Transverse colon (tissue), 4 donors: ENCODE measurements around the gene SLC13A3. TPM values are rescaled to one million over a fixed set of nuclear protein-coding genes. Genes with fewer than 3 reads are reported as not detected.

Source experiments
- DNase-seq: peaks from one replicate; pipeline ENCODE4 v3.0.0-alpha.2; 2019
- H3K27ac ChIP-seq, 4 donors: fragments of 200-600 bp; sonication (generic); 2 replicates each; pipeline ENCODE4 v1.5.1; 2016 to 2018; ENCODE audit warnings: inconsistent platforms in 4 of 4
- H3K27me3 ChIP-seq: fragments of 200-600 bp; sonication (generic); 2 replicates; pipeline ENCODE4 v1.5.1; 2017; ENCODE audit warnings: inconsistent platforms
- H3K36me3 ChIP-seq, 4 donors: fragments of 200-600 bp; sonication (generic); 2 replicates each; pipeline ENCODE4 v1.5.1; 2017 to 2019; ENCODE audit warnings: inconsistent platforms in 4 of 4
- H3K4me1 ChIP-seq, 4 donors: fragments of 200-600 bp; sonication (generic); 2 replicates each; pipeline ENCODE4 v1.5.1; 2017 to 2020; ENCODE audit warnings: inconsistent platforms in 4 of 4
- H3K4me3 ChIP-seq, 4 donors: fragments of 200-600 bp; sonication (generic); 1 replicate in 1 of 4; 2 replicates in 3 of 4; pipeline versions ENCODE4 v1.5.1 to v1.6.1; 2017 to 2019; ENCODE audit warnings: inconsistent platforms in 4 of 4
- H3K9me3 ChIP-seq, 2 donors: fragments of 200-600 bp; sonication (generic); 2 replicates each; pipeline ENCODE4 v1.5.1; 2017 to 2019; ENCODE audit warnings: inconsistent platforms in 2 of 2
- EP300 ChIP-seq: sonication (generic); formaldehyde crosslinking; IDR thresholded peaks from one replicate; pipeline ENCODE4 v1.6.1; 2017; ENCODE audit warnings: antibody characterized with exemption, low read depth
- POLR2A ChIP-seq: fragments of 450-650 bp; IDR thresholded peaks from one replicate; pipeline ENCODE4 v1.6.1; 2016; ENCODE audit warnings: antibody characterized with exemption, mild to moderate bottlenecking, moderate library complexity
- POLR2AphosphoS5 ChIP-seq, 3 donors: sonication (generic); formaldehyde crosslinking; IDR thresholded peaks; one replicate each; pipeline ENCODE4 v1.6.1; 2016; ENCODE audit warnings: antibody characterized with exemption in 3 of 3
- WGBS, 2 donors: methylation state at CpG; one replicate each; pipeline ENCODE4 v1.1.5; 2018; ENCODE audit warnings: low coverage in 1 of 2; 5-methylcytosine and 5-hydroxymethylcytosine counted together
- in situ Hi-C, 4 donors: fragments of 200-750 bp; cut with MboI; loops; one replicate each; pipeline versions ENCODE4 v1.15.0 to v1.15.1; 2017; ENCODE audit warnings: low sequenced_read_pairs in 3 of 4, low pct_ligation_motif_present in 1 of 4, low pct_unique_long_range_greater_than_20kb in 1 of 4
- intact Hi-C: fragments of 100-400 bp; cut with DNase I; formaldehyde crosslinking; loops from one replicate; pipeline ENCODE4 v1.15.1; 2023; ENCODE audit warnings: low total_unique reads
- total RNA-seq, 4 donors: library from RNA; depleted of rRNA; stranded (reverse); fragments of >200 nt; gene quantifications; one replicate each; pipeline ENCODE4 v1.1.0, GENCODE V29; 2016
- TF ChIP-seq, protein P1 (sequence below), 5 experiments: fragments of 200-600 bp in 3 of 5; fragments of 450-650 bp in 2 of 5; sonication (generic) in 3 of 5; IDR thresholded peaks; 1 replicate in 2 of 5; 2 replicates in 3 of 5; pipeline ENCODE4 v1.5.1; 2016 to 2017; ENCODE audit warnings: antibody characterized with exemption in 5 of 5, inconsistent platforms in 3 of 5, mild to moderate bottlenecking in 2 of 5, moderate library complexity in 1 of 5

The SLC13A3 gene
- total RNA-seq, 4 donors from 2014 or later, result 0.14 to 0.48 TPM; not detected in 2

DNA sequence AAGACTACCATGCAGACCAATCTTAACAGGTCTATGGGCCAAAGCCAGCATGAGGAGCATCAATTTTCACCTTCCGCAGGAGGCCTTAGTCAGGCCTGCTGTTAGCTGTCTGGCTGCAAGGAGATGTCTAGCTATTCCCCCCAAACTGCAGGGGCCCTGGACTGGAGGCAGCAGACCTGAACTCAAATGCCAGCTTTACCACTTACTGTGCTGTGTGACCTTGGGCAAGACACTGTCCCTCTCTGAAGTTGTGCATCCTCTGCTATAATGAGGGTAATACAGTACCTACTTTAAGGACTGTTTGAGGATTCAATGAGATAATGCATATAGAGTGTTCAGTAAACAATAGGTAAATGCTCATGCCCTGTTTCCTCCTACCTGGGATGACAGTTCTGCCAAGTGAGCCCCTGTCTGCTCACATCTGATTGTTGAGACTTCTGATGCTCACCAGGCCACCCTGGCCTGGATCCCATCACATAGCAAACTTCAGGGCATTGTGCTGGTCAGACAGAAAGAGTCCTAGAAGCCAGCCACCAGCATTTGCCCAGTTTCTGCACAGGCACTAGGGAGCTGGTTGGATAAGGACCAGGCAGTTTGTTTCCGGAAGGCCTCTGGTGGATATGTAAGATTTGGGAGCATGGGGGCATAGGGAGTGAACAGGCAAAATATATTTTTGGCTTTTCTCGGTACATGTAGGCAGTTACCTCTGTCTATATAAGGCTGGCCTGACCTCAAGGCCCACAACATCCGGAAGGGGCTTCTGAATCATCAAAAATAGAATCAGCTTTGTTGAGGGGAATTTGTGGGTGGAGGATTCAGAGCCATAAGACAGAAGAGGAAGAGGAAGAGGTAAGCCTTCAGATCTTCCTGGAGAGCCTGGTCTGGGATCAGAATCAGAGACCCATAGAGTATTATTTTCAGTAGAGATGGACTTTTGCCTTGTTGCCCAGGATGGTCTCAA lies 98.5 kb downstream of the SLC13A3 start:
- Histone ChIP-seq H3K4me3 (no peak overlapping the region), H3K4me1 (peaks cover 0 to 7% (median 0%) of the 10 kb centered on the region in 4 donors), H3K27ac (no peak overlapping the region), H3K27me3 (no peaks in the 10 kb centered on the region), H3K9me3 (no peaks in the 10 kb centered on the region), H3K36me3 (no peaks in the 10 kb centered on the region)
- no peak for DNase-seq
- intact Hi-C loops (no loop called here), in situ Hi-C loops (no loop called here)
- WGBS, 2 donors, result 66% methylated on average over 4 of the region's 4 CpGs; no CpG with 5 or more reads in 1 of the 2 donors
- TF ChIP-seq EP300, result no peak
- TF ChIP-seq POLR2A, result no peak
- TF ChIP-seq POLR2AphosphoS5 (IDR thresholded peaks at IDR 0.05), result no peak
- TF ChIP-seq, protein P1, sequence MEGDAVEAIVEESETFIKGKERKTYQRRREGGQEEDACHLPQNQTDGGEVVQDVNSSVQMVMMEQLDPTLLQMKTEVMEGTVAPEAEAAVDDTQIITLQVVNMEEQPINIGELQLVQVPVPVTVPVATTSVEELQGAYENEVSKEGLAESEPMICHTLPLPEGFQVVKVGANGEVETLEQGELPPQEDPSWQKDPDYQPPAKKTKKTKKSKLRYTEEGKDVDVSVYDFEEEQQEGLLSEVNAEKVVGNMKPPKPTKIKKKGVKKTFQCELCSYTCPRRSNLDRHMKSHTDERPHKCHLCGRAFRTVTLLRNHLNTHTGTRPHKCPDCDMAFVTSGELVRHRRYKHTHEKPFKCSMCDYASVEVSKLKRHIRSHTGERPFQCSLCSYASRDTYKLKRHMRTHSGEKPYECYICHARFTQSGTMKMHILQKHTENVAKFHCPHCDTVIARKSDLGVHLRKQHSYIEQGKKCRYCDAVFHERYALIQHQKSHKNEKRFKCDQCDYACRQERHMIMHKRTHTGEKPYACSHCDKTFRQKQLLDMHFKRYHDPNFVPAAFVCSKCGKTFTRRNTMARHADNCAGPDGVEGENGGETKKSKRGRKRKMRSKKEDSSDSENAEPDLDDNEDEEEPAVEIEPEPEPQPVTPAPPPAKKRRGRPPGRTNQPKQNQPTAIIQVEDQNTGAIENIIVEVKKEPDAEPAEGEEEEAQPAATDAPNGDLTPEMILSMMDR (IDR thresholded peaks at IDR 0.05), result no peak

DNA sequence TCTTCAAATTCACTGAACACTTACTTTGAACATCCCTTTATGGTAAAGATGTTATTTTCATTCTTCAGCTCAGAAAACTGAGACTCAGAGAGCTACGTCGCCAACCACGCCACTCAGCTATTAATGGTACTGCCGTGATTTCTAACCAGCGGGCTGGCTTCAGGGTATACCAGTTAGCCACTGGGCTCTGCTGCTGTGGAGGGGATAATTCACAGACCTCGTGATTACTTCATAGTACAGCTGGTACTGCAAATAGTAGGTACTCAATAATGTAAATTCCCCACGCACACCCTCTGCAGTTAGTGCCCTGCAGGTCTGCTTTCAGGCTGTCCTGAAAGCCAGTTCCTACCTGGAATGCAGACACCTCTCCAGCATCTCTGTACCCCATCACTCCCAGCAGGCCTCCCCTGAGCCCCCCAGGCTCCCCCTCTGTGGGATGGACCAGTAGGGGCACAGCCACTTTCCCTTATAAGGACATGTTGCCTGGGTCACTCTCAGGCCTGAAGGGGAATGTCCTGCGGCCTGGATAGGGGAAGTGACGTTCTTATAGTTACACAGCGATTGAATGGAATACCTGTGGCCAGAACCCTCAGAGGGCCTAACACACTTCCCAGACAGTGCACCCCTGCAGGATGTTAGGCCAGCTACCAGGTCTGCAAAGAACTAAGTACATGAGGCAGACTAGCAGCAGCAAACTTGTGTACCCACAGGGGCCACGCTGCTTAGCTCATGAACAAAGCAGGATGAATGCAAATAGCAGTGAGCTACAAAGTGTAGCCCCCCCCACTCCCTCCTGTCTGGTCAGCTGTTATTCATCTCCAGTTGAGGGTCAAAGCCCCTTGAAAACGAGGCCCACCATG lies 99.5 kb downstream of the SLC13A3 start:
- no peaks in the 10 kb centered on the region for H3K36me3 ChIP-seq
- in situ Hi-C loops (no loop called here), intact Hi-C loops (no loop called here)
- no peak overlapping the region for H3K27ac ChIP-seq
- peaks cover 0 to 7% (median 0%) of the 10 kb centered on the region in 4 donors for H3K4me1 ChIP-seq
- no peaks in the 10 kb centered on the region for H3K27me3 ChIP-seq
- 66 to 87% methylated on average over 4 to 12 of the region's 12 CpGs for WGBS, 2 donors
- no peak overlapping the region for H3K4me3 ChIP-seq
- no peak for TF ChIP-seq POLR2A
- TF ChIP-seq, protein P1 (IDR thresholded peaks at IDR 0.05), result no peak
- no peak for TF ChIP-seq POLR2AphosphoS5 (IDR thresholded peaks at IDR 0.05)
- TF ChIP-seq EP300, result no peak
- no peaks in the 10 kb centered on the region for H3K9me3 ChIP-seq
- DNase-seq, result no peak

DNA sequence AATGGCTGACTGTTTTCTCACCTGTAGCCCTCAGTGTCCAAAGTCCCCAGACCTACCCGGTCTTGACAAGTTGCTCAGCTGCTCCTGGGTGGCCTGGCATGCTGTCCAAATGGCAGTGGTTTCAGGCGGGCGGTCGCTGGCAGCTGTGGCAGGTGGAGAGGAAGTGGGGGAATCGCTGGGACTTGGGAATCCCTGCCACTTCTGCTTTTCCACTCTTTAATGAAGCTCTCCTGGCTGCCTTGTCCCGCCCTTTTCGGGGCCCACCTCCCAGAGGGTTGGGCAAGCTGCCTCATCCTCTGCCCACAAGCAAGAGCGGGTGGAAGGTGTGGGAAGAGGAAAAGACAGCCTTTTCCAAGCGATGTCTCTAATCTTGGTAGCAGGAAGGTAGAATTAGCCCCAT lies 100.8 kb downstream of the SLC13A3 start, which contains the start of gene OCSTAMP:
Gene OCSTAMP (minus strand): TSS at position 194 of the 400 bp plus-strand sequence. CDS start 94 bp downstream, at position 100.
- TF ChIP-seq POLR2AphosphoS5 (IDR thresholded peaks at IDR 0.05), result no peak
- TF ChIP-seq, protein P1 (IDR thresholded peaks at IDR 0.05), result no peak
- TF ChIP-seq EP300, result no peak
- TF ChIP-seq POLR2A, result no peak
- H3K9me3 ChIP-seq, result no peaks in the 10 kb centered on the region
- intact Hi-C loops (no loop called here), in situ Hi-C loops (no loop called here)
- H3K36me3 ChIP-seq, result no peaks in the 10 kb centered on the region
- H3K4me1 ChIP-seq, result peaks cover 0 to 7% (median 0%) of the 10 kb centered on the region in 4 donors
- H3K4me3 ChIP-seq, result no peak within 1 kb of the TSS
- DNase-seq, result no peak
- 59 to 83% methylated on average over 1 to 9 of the region's 9 CpGs for WGBS, 2 donors
- H3K27me3 ChIP-seq, result no peaks in the 10 kb centered on the region
- no peak within 1 kb of the TSS for H3K27ac ChIP-seq
